ENCODE results near the gene LMNA.

LMNA gene

DNA sequence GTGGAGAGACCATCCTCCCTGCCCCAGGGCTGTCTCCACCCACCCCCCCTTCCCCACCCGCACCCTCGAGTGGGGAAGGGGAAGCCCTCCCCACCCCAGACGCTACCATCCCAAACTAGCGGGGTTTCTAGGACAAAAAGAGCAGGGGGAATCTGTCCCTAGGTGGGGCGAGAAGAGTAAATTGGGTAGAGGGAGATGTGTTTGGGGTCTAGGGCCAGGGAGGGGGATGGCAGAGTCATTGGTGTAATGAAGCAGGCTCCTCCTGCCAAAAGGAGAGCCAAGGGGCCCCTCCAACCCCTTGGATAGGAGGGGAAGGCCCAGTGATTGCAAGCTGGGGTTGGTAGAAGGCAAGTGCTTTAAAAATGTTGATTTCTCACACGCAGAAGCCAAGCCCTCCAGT, 42.3 kb upstream of the LMNA start:
- TF ChIP-seq, protein P1, sequence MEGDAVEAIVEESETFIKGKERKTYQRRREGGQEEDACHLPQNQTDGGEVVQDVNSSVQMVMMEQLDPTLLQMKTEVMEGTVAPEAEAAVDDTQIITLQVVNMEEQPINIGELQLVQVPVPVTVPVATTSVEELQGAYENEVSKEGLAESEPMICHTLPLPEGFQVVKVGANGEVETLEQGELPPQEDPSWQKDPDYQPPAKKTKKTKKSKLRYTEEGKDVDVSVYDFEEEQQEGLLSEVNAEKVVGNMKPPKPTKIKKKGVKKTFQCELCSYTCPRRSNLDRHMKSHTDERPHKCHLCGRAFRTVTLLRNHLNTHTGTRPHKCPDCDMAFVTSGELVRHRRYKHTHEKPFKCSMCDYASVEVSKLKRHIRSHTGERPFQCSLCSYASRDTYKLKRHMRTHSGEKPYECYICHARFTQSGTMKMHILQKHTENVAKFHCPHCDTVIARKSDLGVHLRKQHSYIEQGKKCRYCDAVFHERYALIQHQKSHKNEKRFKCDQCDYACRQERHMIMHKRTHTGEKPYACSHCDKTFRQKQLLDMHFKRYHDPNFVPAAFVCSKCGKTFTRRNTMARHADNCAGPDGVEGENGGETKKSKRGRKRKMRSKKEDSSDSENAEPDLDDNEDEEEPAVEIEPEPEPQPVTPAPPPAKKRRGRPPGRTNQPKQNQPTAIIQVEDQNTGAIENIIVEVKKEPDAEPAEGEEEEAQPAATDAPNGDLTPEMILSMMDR (IDR thresholded peaks at IDR 0.05; ENCODE audit: low read depth, low read length): no peak
- no peak for DNase-seq (ENCODE audit: low read depth, low spot score)
- in situ Hi-C loops (cut with HindIII; ENCODE audit: low sequenced_read_pairs): no loop called here
- H3K4me3 ChIP-seq (ENCODE audit: low read depth, low read length): no peak overlapping the region

DNA sequence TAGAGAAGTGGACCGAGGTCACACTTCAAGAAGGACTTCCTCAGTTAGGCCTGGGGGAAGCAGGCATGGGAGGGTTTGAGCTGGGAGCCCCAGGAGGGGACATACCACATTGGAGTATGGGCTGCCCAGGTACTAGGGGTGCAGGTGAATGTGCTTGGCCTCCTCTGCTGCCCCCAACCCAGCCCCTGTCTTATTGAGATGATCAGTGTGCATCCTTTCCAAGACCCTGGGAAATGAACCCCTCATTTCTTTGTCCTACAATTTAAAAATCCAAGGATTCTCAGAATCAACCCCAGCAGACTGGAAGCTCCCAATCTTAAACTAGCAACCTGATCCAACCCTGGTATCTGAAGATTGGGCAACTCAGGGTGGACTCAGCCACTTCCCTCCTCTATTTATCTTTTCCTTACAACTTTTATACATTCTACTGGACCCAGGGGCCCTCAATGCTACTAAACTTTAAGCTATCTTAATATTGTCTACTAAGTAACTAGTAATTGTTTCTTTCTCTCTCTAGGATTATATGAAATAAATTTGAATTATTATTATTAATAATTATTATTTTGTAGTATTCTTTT, 41.3 kb upstream of the LMNA start:
- no peak overlapping the region for H3K4me3 ChIP-seq (ENCODE audit: low read depth, low read length)
- TF ChIP-seq, protein P1 (IDR thresholded peaks at IDR 0.05; ENCODE audit: low read depth, low read length): no peak
- no peak for DNase-seq (ENCODE audit: low read depth, low spot score)
- in situ Hi-C loops (cut with HindIII; ENCODE audit: low sequenced_read_pairs): no loop called here

DNA sequence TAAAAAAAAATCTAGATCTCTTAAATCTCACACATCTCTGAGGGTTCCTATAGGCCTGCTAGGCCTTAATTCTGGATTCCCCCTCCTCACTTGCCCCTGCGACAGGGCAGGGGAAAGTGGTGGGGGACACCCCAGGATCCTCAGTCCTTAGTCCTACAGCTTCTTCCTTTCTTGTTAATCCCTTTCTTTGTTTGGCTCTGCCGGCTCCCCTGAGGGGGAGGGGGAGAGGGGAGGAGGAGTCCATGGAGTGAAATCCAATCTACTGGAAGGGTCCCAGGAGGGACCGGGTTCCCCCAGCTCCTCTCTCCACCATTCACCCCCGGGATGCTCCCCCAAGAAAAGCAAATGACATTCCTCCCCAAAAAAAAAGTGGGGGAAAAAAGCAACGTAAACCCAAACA, 40.8 kb upstream of the LMNA start:
- in situ Hi-C loops (cut with HindIII; ENCODE audit: low sequenced_read_pairs): no loop called here
- no peak for DNase-seq (ENCODE audit: low read depth, low spot score)
- TF ChIP-seq, protein P1 (IDR thresholded peaks at IDR 0.05; ENCODE audit: low read depth, low read length): no peak
- no peak overlapping the region for H3K4me3 ChIP-seq (ENCODE audit: low read depth, low read length)

DNA sequence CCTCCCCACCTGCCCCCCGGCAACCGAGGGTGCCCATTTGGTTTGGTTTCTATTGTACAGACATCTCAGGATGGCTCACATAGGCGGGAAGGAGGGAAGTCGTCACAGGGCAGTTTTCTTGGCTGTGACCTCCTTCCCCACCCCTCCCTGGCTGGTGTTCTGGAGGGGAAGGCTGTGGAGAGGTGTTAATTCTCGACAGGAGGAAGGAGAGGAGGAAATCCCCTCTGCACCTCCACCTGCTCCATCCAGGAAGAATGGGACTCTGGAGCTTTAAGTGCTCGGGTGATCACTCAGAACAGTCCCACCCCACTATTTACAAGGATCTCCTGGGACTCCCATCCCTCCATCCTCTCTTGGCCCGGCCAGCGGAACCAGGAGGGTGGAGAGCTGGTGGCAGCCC, 39.9 kb upstream of the LMNA start:
- TF ChIP-seq, protein P1 (IDR thresholded peaks at IDR 0.05; ENCODE audit: low read depth, low read length): no peak
- in situ Hi-C loops (cut with HindIII; ENCODE audit: low sequenced_read_pairs): no loop called here
- DNase-seq (ENCODE audit: low read depth, low spot score): no peak
- H3K4me3 ChIP-seq (ENCODE audit: low read depth, low read length): no peak overlapping the region

DNA sequence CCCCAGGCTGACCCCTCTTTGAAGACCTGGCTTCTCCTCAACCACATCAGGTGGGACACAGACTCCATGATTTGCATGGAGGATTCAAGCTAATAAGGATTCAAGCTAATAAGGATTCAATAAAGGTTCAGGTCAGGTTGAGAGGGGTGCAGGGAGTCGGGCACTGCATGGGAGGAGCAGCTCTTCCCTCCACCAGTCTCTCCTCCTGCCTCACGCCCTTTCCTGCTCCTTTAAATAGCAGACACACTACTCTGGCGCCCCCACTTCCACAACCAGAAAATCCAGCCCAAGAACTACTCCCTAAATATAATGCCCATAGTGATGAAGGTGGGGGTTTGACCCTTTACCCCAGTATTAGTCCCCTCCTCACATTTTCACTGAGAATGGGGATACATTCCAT, 39.3 kb upstream of the LMNA start:
- TF ChIP-seq, protein P1 (IDR thresholded peaks at IDR 0.05; ENCODE audit: low read depth, low read length): no peak
- in situ Hi-C loops (cut with HindIII; ENCODE audit: low sequenced_read_pairs): no loop called here
- no peak for DNase-seq (ENCODE audit: low read depth, low spot score)
- no peak overlapping the region for H3K4me3 ChIP-seq (ENCODE audit: low read depth, low read length)

DNA sequence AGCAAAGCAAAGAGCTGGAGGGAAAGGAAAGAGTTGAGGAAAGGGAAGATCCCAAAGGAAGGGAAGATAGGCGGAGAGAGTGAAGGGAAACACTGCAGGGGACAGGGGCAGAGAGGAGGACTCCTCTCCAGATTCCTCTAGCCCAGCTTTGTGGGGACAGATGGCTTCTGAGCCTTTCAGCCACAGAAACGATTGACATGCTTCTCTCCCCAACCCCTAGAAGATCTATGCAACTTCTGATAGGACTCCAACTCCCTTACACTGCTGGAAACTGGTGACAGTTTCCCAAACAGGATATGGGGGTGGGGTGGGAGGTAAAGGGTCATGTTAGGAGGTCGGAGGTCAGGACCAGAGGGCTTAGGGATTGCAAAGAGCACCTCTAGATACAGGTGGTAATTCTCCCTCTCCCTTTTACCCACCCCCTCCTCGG, 38.7 kb upstream of the LMNA start:
- H3K4me3 ChIP-seq (ENCODE audit: low read depth, low read length): no peak overlapping the region
- no peak for DNase-seq (ENCODE audit: low read depth, low spot score)
- TF ChIP-seq, protein P1 (IDR thresholded peaks at IDR 0.05; ENCODE audit: low read depth, low read length): no peak
- in situ Hi-C loops (cut with HindIII; ENCODE audit: low sequenced_read_pairs): no loop called here

All from astrocyte of the spinal cord (primary cell).